T-helper 17 cell (primary cell): ENCODE results near the gene HRAS. TPM values are rescaled to one million over a fixed set of nuclear protein-coding genes. Genes with fewer than 3 reads are reported as not detected.

Experiments
- ATAC-seq: fragments of 150-1000 bp; cut with Tn5 transposase; 2 replicates; pipeline ENCODE4 v1.10.0; 2021; ENCODE audit warnings: mild to moderate bottlenecking, moderate library complexity
- DNase-seq, 3 donors: peaks; one replicate each; pipeline versions ENCODE4 v3.0.0 to v3.0.0-alpha.2; 2020 to 2021
- H3K9me3 ChIP-seq: one replicate; pipeline ENCODE4 v1.7.0; 2013; ENCODE audit warnings: low read length, mild to moderate bottlenecking; ENCODE audit not compliant: control insufficient read depth, poor library complexity, severe bottlenecking
- H3K27ac Mint-ChIP-seq: one replicate; pipeline ENCODE4 v1.8.0; 2022; ENCODE audit warnings: mild to moderate bottlenecking, moderate library complexity, mixed read lengths
- H3K27me3 Mint-ChIP-seq: one replicate; pipeline ENCODE4 v1.8.0; 2022; ENCODE audit warnings: mixed read lengths
- H3K36me3 Mint-ChIP-seq: one replicate; pipeline ENCODE4 v1.8.0; 2022; ENCODE audit warnings: low read depth, mixed read lengths
- H3K4me1 Mint-ChIP-seq: one replicate; pipeline ENCODE4 v1.8.0; 2022; ENCODE audit warnings: mild to moderate bottlenecking, mixed read lengths
- H3K4me3 Mint-ChIP-seq: one replicate; pipeline ENCODE4 v1.8.0; 2022; ENCODE audit warnings: mild to moderate bottlenecking, moderate library complexity, mixed read lengths
- total RNA-seq, 4 donors: library from RNA in 2 of 4; stranded (reverse) in 2 of 4; gene quantifications; one replicate each; pipeline ENCODE4 v1.2.3 and lab custom pipeline; 2022 to 2026

HRAS gene
- total RNA-seq, 2 donors from 2014 or later: 31.4 TPM

GRCh38 chr11:538431-539051, 3.2 kb upstream of the HRAS start:
- H3K9me3 ChIP-seq: no peaks in the 10 kb centered on the region
- peak in 1 of 3 donors; percentile 5 for DNase-seq
- Mint-ChIP-seq H3K27me3 (no peaks in the 10 kb centered on the region), H3K27ac (peak overlapping the region; percentile 74), H3K4me3 (no peak overlapping the region), H3K4me1 (peaks cover 13% of the 10 kb centered on the region), H3K36me3 (no peaks in the 10 kb centered on the region)
- ATAC-seq: no peak

DNA sequence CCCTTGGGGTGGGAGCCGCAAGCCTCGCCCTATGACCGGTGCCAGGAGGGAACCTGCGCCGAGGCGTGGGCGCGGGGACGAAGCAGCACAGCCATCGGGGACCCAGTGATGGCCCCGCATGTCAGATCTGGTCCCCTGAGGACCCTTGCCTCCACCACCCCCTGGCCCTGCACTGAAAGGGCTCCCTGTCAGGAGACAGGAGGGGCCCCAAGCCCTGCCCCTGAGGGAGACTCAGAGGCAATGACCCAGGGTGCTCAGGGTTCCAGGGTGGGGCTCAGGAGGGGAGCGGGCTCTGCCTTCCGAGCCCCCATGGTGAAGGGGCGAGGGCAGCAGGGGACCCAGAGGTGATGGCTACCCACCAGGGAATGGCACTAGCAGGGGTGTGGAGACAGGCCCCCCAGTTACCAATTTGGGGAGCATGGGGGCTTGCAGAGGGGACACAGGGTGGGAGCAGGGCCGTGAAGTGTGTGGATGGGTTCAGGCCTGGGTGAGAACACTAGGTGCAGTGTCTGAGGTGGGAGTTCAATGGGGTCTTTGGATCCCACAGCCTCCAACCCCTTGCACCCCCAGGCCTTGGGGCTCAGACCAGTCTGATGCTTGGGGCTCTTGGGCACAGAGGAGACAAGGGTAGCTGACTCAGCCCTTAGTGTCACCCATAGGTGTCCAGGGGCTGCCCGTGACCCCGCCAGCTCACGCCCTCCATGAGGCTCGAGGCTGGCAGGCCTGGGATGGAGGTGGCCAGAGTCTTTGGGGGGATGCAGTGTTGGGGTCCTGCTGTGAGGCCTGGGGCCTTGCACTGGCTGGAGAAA, 2.5 kb upstream of the HRAS start:
- no peaks in the 10 kb centered on the region for H3K9me3 ChIP-seq
- DNase-seq (peak in 1 of 3 donors; percentile 7), ATAC-seq (no peak)
- Mint-ChIP-seq H3K4me1 (peaks cover 13% of the 10 kb centered on the region), H3K4me3 (peak overlapping the region; percentile 92), H3K27ac (peak overlapping the region; percentile 74), H3K36me3 (no peaks in the 10 kb centered on the region), H3K27me3 (no peaks in the 10 kb centered on the region)

- Mint-ChIP-seq H3K27ac (peak within 1 kb of the TSS; percentile 88), H3K36me3 (no peaks in the 10 kb centered on the region), H3K4me1 (peaks cover 13% of the 10 kb centered on the region), H3K27me3 (no peaks in the 10 kb centered on the region), H3K4me3 (peak within 1 kb of the TSS; percentile 92)
- ATAC-seq (peak; percentile 57), DNase-seq (peak; percentile 85 to 92 (median 90))
- H3K9me3 ChIP-seq: no peaks in the 10 kb centered on the region
These were observed 1.7 kb upstream of the HRAS start, which contains the start of gene LRRC56 for GRCh38 chr11:536841-537621. Gene LRRC56 (plus strand): TSS chr11:537527. CDS start chr11:540685, 3,158 bp downstream.

GRCh38 chr11:535210-535518, 212 bp downstream of the HRAS start:
- no peaks in the 10 kb centered on the region for H3K36me3 Mint-ChIP-seq
- H3K27me3 Mint-ChIP-seq: no peaks in the 10 kb centered on the region
- peaks cover 13% of the 10 kb centered on the region for H3K4me1 Mint-ChIP-seq
- no peak overlapping the region for H3K4me3 Mint-ChIP-seq
- no peaks in the 10 kb centered on the region for H3K9me3 ChIP-seq
- no peak overlapping the region for H3K27ac Mint-ChIP-seq
- ATAC-seq (peak; percentile 25), DNase-seq (peak in 1 of 3 donors; percentile 7)

- H3K27me3 Mint-ChIP-seq: no peaks in the 10 kb centered on the region
- peak in 1 of 3 donors; percentile 27 for DNase-seq
These were observed 773 bp downstream of the HRAS start for GRCh38 chr11:534396-535209.

DNA sequence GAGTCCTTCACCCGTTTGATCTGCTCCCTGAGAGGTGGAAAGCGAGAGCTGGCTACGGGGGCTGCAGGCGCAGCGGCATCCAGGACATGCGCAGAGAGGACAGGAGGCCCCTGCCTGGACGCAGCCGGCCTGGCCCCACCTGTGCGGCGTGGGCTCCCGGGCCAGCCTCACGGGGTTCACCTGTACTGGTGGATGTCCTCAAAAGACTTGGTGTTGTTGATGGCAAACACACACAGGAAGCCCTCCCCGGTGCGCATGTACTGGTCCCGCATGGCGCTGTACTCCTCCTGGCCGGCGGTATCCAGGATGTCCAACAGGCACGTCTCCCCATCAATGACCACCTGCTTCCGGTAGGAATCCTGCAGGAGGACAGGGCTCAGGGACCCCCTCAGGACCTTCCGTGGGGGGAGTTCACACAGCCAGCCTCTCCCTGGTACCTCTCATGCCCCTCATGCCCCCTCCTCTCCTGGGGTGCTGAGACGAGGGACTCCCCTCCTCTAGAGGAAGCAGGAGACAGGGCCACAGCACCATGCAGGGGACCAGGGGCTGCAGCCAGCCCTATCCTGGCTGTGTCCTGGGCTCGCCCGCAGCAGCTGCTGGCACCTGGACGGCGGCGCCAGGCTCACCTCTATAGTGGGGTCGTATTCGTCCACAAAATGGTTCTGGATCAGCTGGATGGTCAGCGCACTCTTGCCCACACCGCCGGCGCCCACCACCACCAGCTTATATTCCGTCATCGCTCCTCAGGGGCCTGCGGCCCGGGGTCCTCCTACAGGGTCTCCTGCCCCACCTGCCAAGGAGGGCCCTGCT, 1.6 kb downstream of the HRAS start:
- peaks cover 13% of the 10 kb centered on the region for H3K4me1 Mint-ChIP-seq
- ATAC-seq: no peak

More at GRCh38 chr11:534396-535209, 773 bp downstream of the HRAS start:
- Mint-ChIP-seq H3K4me3 (peak overlapping the region; percentile 86), H3K4me1 (peaks cover 13% of the 10 kb centered on the region), H3K27ac (no peak overlapping the region), H3K36me3 (no peaks in the 10 kb centered on the region)
- H3K9me3 ChIP-seq: no peaks in the 10 kb centered on the region
- no peak for ATAC-seq

DNA sequence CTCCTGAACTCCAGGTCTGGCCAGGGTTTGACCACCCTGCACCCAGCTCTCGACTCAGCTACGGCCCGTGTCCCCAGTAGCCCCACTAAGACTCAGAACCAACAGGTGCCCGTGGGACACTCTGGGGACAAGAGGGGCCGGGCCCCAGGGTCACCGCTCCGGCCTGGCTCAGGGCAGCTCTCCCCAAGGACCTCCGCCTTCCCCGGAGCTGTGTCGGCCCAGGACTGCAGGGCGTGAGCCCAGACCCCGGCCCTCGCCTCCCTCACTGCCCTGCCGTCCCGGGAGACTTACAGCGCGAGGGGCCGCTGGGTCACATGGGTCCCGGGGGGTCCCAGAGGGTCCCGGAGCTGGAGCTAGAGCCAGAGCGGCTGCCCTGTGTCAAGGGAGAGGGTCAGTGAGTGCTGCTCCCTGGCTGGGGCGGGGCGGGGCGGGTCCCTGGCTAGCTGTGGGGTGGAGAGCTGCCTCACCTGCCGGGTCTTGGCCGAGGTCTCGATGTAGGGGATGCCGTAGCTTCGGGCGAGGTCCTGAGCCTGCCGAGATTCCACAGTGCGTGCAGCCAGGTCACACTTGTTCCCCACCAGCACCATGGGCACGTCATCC, 2.3 kb downstream of the HRAS start:
- ATAC-seq (no peak), DNase-seq (no peak)

More for the DNA sequence above, 1.6 kb downstream of the HRAS start:
- H3K27me3 Mint-ChIP-seq: no peaks in the 10 kb centered on the region
- peak overlapping the region; percentile 86 for H3K4me3 Mint-ChIP-seq
- H3K9me3 ChIP-seq: no peaks in the 10 kb centered on the region
- DNase-seq: no peak
- H3K27ac Mint-ChIP-seq: no peak overlapping the region
- no peaks in the 10 kb centered on the region for H3K36me3 Mint-ChIP-seq

DNA sequence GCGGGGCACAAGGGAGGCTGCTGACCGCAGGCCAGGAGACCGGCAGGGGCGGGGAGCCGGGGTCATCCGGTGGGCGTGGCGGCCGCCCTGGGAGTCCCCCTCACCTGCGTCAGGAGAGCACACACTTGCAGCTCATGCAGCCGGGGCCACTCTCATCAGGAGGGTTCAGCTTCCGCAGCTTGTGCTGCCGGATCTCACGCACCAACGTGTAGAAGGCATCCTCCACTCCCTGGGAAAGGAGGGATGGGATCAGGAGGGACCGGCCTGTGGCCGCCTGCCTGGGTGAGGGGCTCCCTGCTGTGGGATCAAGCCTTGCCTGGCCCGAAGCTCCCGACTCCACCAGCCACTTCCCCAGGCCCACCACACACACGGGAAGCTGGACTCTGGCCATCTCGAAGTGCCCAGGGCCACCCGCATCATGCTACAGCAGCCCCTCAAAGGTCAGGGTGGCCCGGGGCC, 2.8 kb downstream of the HRAS start:
- Mint-ChIP-seq H3K27me3 (no peaks in the 10 kb centered on the region), H3K36me3 (no peaks in the 10 kb centered on the region), H3K4me3 (no peak overlapping the region), H3K27ac (no peak overlapping the region), H3K4me1 (peaks cover 9% of the 10 kb centered on the region)
- DNase-seq: no peak
- H3K9me3 ChIP-seq: no peaks in the 10 kb centered on the region
- no peak for ATAC-seq

More for the DNA sequence above, 2.3 kb downstream of the HRAS start:
- H3K27me3 Mint-ChIP-seq: no peaks in the 10 kb centered on the region
- no peak overlapping the region for H3K27ac Mint-ChIP-seq
- no peaks in the 10 kb centered on the region for H3K9me3 ChIP-seq
- no peaks in the 10 kb centered on the region for H3K36me3 Mint-ChIP-seq
- H3K4me1 Mint-ChIP-seq: peaks cover 10% of the 10 kb centered on the region
- no peak overlapping the region for H3K4me3 Mint-ChIP-seq

DNA sequence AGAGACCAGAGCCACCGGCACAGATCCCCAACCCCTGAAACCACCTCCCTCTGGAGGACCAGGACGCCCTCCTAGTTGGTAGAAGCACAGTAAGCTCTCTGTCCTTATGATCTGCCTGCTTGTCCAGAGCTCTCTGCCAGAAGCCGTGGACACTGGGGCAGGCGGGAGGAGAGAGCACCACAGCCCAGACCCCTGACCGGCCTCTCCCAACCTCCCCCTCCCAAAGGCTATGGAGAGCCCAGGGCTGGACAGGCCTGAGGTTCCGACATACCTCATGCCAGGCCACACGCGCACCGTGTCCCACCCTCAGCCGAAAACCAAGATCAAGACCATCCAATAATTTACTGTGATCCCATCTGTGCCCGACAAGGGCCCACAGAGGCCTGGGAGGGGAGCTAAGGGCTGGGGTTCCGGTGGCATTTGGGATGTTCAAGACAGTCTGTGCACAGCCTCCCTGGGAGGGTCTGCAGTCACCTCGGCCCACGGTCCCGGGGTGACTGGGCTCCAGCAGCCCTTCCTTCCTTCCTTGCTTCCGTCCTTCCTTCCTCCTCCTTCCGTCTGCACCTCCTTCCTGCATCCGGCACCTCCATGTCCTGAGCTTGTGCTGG, 3.4 kb downstream of the HRAS start:
- Mint-ChIP-seq H3K27ac (no peak overlapping the region), H3K4me1 (peaks cover 6% of the 10 kb centered on the region), H3K36me3 (no peaks in the 10 kb centered on the region), H3K27me3 (no peaks in the 10 kb centered on the region), H3K4me3 (no peak overlapping the region)
- DNase-seq: no peak
- H3K9me3 ChIP-seq: no peaks in the 10 kb centered on the region
- no peak for ATAC-seq

- Mint-ChIP-seq H3K4me1 (peaks cover 2% of the 10 kb centered on the region), H3K27ac (no peak overlapping the region), H3K27me3 (no peaks in the 10 kb centered on the region), H3K36me3 (no peaks in the 10 kb centered on the region), H3K4me3 (no peak overlapping the region)
- H3K9me3 ChIP-seq: no peaks in the 10 kb centered on the region
- no peak for ATAC-seq
- DNase-seq: no peak
These were observed 4.2 kb downstream of the HRAS start for GRCh38 chr11:530960-531831.
